ENCODE results near the gene TNFRSF14. TPM values are rescaled to one million over a fixed set of nuclear protein-coding genes. Genes with fewer than 3 reads are reported as not detected.

TNFRSF14 gene
- total RNA-seq, 1 experiment from 2014 or later = 0.57 TPM

DNA sequence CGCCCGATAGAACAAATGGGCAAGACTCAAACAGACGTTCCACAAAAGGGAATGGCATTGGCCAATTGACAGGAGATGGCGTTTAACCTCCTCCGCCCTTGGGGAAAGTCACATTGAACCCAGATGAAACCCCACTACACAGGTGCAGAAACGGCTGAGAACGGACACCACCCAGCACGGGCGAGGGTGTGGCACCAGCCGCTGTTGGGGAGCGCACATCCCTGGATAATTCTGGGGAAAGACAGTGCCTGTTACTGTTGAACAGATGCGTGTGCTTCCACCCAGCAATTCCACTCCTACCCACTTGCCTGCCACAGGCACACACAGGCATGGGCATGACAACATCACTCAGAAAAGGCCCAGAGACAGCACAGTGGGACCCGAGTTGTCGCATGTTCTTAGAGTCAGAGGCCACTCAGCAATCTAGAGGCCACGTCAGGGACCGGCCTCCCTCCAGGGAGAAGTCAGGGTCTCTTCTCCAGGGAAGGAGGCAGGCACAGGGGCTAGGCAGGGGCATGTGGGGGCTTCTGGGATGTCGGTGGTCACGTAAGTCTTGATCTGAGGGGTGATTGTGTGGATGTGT, 45.6 kb downstream of the TNFRSF14 start:
- Histone ChIP-seq H2BK20ac (ENCODE audit: low read depth, low read length, poor library complexity, severe bottlenecking) (no peak overlapping the region), H4K91ac (ENCODE audit: insufficient read length, low read depth, low read length) (no peak overlapping the region), H3K9me3 (ENCODE audit: control insufficient read depth, low read depth, low read length) (no peaks in the 10 kb centered on the region), H3K27ac (ENCODE audit: insufficient read length, low read depth, low read length) (no peak overlapping the region), H2BK15ac (ENCODE audit: low read depth, low read length) (no peak overlapping the region), H3K4ac (ENCODE audit: low read depth, low read length) (no peak overlapping the region), H3K23ac (ENCODE audit: insufficient read length, low read depth, low read length) (no peak overlapping the region), H4K20me1 (ENCODE audit: control insufficient read depth, insufficient read depth, insufficient read length) (no peaks in the 10 kb centered on the region), H2AFZ (ENCODE audit: low read length) (no peak overlapping the region), H3K79me1 (ENCODE audit: insufficient read depth, low read depth, low read length, poor library complexity, severe bottlenecking) (no peaks in the 10 kb centered on the region), H3K4me1 (ENCODE audit: insufficient read depth, low read length) (no peaks in the 10 kb centered on the region), H3T11ph (ENCODE audit: low read length) (no peak overlapping the region), H2BK5ac (ENCODE audit: insufficient read length, low read length) (no peak overlapping the region), H2BK120ac (ENCODE audit: low read depth, low read length, poor library complexity, severe bottlenecking) (no peak overlapping the region), H3K4me2 (ENCODE audit: insufficient read depth, insufficient read length, low read length) (no peak overlapping the region), H4K8ac (replicated peaks; ENCODE audit: insufficient read length, low read depth, low read length) (no peak overlapping the region), H4K5ac (ENCODE audit: insufficient read length, low read depth, low read length) (no peak overlapping the region), H3K79me2 (ENCODE audit: insufficient read depth, low read length) (no peaks in the 10 kb centered on the region), H2AK5ac (ENCODE audit: insufficient read length, low read length) (no peak overlapping the region), H3K14ac (ENCODE audit: insufficient read depth, low read length) (no peak overlapping the region), H2BK12ac (ENCODE audit: insufficient read length, low read depth, low read length) (no peak overlapping the region), H3K56ac (ENCODE audit: insufficient read length, low read depth, low read length) (no peak overlapping the region), H3K18ac (ENCODE audit: insufficient read length, low read depth, low read length) (no peak overlapping the region), H3K9ac (ENCODE audit: extremely low read depth, insufficient read length, low read length) (no peak overlapping the region), H3K27me3 (ENCODE audit: insufficient read depth, low read length) (no peaks in the 10 kb centered on the region), H3K23me2 (ENCODE audit: insufficient read length, low read depth, low read length, poor library complexity, severe bottlenecking) (no peaks in the 10 kb centered on the region)
- Mint-ChIP-seq H3K36me3 (ENCODE audit: insufficient read depth in 1 of 3, low read depth in 3 of 3) (no peaks in the 10 kb centered on the region), H3K4me1 (no peaks in the 10 kb centered on the region), H3K27ac (no peak overlapping the region), H3K4me3 (no peak overlapping the region), H3K9me3 (peaks cover 3 to 9% of the 10 kb centered on the region in 2 experiments; a peak in 3 of 5 replicates), H3K27me3 (ENCODE audit: low read depth) (peaks cover 25% of the 10 kb centered on the region)
- DNase-seq = no peak
- no CpG with 5 or more reads among the region's 18 CpGs for WGBS (ENCODE audit: extremely low coverage, insufficient read length, low lambda C conversion rate)
- TF ChIP-seq, protein P1, sequence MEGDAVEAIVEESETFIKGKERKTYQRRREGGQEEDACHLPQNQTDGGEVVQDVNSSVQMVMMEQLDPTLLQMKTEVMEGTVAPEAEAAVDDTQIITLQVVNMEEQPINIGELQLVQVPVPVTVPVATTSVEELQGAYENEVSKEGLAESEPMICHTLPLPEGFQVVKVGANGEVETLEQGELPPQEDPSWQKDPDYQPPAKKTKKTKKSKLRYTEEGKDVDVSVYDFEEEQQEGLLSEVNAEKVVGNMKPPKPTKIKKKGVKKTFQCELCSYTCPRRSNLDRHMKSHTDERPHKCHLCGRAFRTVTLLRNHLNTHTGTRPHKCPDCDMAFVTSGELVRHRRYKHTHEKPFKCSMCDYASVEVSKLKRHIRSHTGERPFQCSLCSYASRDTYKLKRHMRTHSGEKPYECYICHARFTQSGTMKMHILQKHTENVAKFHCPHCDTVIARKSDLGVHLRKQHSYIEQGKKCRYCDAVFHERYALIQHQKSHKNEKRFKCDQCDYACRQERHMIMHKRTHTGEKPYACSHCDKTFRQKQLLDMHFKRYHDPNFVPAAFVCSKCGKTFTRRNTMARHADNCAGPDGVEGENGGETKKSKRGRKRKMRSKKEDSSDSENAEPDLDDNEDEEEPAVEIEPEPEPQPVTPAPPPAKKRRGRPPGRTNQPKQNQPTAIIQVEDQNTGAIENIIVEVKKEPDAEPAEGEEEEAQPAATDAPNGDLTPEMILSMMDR (conservative IDR thresholded peaks at IDR 0.05) = no peak
